HTR-8/SVneo (cell line): ENCODE results near the gene LARP4.
"Not testable (repeated sequence)": the region's sequence is repeated elsewhere in the genome, so short reads cannot be mapped to it uniquely, and the experiment has no call there.

ENCODE experiments used
- DNase-seq: peaks from one replicate; pipeline ENCODE4 v3.0.0; 2011; ENCODE audit warnings: low spot score, mixed read lengths; ENCODE audit not compliant: insufficient read length
- FAIRE-seq: peaks from 2 replicates; lab custom pipeline; 2011; peaks lifted over from hg19 to GRCh38; lab: Jason Lieb, UNC

The LARP4 gene

GRCh38 chr12:50519353-50519752 lies 118.7 kb downstream of the LARP4 start:
- no peak for FAIRE-seq
- no peak for DNase-seq

GRCh38 chr12:50520416-50521207 lies 119.9 kb downstream of the LARP4 start:
- FAIRE-seq (no peak), DNase-seq (no peak)

- DNase-seq, FAIRE-seq: not testable (repeated sequence)
Measured at GRCh38 chr12:50521781-50522180, 121.1 kb downstream of the LARP4 start.

DNA sequence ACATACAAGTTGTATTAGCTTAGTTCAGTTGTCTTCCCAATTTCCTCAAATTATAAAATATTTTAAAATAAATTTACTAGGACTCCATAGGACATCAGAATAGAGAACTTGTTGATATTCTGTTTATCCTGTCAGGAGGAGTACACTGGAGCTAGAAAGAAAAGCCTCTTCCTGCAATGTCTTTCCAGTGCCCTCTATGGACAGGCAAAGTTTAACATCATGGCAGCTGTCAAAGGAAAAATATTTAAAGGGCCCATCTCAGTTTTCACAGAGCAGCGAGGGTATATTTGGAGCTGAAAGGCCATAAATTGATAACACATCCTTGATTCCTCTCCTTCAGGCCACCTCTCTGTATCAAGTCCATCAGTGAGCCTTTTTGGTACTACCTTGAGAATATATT lies 123.1 kb downstream of the LARP4 start:
- no peak for DNase-seq
- no peak for FAIRE-seq

DNA sequence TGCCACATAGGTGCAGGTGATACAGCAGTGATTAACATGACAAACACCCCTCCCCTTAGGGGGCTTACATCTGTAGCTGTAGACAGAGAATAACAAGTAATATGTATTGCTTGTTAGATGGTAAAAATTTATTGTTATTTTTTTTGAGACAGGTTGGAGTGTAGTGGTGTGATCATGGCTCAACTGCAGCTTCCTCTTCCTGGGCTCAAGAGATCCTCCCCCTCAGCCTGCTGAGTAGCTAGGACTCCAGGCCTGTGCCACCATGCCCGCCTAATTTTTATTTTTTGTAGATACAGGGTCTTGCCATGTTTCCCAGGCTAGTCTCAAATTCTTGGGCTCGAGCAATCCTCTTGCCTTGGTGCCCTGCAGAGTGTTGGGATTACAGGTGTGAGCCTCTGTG lies 123.9 kb downstream of the LARP4 start:
- DNase-seq (no peak), FAIRE-seq (no peak)

- DNase-seq, result no peak
- FAIRE-seq, result no peak
Measured at GRCh38 chr12:50525422-50525821, 124.7 kb downstream of the LARP4 start.

GRCh38 chr12:50527359-50527726 lies 126.7 kb downstream of the LARP4 start:
- DNase-seq (no peak), FAIRE-seq (no peak)

DNA sequence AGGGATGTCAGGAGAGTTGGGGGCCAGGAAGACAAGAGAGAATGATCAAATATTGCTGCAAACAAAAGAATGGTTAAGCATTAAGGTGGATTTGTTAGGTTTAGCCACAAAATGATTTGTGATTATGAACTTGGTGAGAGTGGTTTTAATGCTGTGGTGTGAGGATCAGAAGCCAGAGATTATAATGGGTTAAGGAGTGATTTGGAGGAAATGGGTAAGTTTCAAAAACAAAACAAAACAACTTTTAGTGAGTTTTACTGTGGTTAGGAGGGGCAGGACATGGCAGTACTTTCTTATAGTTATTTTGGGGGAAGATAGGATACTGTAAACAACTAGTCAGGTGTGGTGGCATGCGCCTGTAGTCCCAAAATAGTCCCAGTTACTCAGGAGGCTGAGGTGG lies 128.1 kb downstream of the LARP4 start:
- FAIRE-seq, result no peak
- DNase-seq, result no peak

DNA sequence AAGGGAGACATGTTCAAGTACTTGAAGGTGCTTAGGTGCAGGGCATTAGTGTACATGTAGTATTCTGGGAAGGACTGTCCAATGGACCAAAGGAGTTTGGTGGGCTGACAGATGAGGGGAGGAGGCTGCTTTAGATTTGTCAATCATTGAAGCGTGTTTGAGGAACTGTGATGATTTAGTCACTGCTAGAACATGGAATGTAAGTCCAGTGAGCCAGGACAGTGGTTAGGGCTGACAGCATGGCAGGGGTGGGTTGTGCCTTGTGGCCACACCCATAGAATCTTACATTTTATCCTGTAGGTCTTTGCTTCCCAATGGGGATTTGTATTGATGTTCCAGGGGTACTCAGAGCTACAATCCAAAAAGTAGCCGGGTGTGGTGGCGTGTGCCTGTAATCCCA lies 128.7 kb downstream of the LARP4 start:
- DNase-seq (no peak), FAIRE-seq (no peak)
